GM18868 (cell line): ENCODE measurements around the gene GPR137.

ENCODE experiments used
- ATAC-seq: cut with Tn5 transposase; IDR thresholded peaks from one replicate; pipeline ENCODE4 v1.9.1; 2021; ENCODE audit warnings: mild to moderate bottlenecking, moderate library complexity; ENCODE audit not compliant: unreplicated experiment

The GPR137 gene

DNA sequence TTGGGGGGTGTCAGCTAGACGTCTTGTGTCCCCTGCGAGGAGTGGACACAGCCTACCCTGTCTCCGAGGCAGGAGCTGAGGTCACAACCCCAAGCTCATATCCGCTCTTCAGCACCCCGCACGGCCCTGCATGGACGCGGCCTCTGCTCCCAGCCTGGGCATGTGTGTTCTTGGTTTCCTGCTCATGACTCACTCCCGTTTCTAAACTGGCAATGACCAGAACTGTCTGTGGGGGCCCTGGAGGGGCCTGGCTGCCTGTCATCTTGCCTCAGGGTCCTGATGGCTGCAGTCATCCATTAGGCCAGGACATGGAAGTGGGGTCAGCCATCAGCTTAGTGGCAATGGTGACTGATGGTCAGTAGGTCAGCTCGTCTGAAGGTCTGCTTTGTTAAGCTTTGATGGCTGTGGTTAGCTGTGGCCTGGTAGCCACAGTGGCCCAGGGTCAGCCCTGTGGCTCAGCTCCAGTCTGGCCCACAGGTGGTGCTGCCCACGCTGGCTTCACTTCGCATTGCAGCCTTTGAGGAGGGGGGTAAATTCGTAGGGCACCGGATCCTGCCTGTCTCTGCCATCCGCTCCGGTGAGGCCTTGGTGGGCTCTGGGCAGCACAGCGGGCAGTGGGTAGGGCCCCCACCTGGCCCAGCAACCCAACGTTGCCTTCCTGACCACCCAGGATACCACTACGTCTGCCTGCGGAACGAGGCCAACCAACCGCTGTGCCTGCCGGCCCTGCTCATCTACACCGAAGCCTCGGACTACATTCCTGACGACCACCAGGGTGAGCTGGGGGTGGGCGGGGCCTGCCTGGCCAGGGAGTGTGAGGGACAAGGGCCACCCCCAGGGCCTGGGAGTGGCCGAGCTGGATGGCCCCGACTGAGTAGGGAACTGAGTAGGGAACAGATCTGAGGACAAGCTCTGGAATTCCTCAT, 22.4 kb upstream of the GPR137 start:
- ATAC-seq: no peak

DNA sequence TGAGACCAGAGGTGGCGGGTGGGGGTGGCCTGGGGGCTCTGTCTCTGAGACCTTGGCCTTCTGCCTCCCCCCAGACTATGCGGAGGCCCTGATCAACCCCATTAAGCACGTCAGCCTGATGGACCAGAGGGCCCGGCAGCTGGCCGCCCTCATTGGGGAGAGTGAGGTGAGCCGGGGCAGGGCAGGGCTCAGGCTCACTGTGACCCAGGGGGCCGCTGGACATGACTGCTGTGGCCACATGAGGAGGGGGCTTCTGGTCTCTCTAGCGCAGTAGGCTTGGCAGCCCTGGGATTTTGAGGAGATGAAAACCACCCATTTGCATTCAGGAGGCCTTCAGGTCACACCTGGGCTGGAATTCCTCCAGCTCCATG, 21.7 kb upstream of the GPR137 start:
- no peak for ATAC-seq

DNA sequence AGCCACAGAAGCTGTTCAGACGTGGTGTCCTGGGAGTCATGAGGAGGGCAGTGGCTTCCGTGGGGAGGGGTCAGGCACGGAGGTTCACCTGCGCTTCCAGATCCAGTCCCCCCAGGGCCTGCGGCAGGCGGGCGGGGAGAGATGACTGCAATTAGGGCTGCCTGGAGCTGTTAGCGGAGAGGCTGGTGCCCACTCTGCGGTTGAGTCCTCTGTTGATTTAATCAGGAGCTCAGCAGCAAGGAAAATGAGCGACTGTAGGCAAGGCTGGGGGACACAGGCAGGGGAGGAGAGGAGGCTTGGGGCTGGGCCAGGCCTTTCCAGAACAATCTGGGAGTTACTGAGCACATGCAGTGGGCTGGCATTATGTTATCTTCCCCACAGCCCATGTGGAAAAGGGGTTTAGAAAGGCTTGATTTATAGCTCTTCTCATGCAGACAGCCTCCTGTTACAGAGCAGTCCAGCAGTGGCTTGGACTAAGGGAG, 21.2 kb upstream of the GPR137 start:
- no peak for ATAC-seq

DNA sequence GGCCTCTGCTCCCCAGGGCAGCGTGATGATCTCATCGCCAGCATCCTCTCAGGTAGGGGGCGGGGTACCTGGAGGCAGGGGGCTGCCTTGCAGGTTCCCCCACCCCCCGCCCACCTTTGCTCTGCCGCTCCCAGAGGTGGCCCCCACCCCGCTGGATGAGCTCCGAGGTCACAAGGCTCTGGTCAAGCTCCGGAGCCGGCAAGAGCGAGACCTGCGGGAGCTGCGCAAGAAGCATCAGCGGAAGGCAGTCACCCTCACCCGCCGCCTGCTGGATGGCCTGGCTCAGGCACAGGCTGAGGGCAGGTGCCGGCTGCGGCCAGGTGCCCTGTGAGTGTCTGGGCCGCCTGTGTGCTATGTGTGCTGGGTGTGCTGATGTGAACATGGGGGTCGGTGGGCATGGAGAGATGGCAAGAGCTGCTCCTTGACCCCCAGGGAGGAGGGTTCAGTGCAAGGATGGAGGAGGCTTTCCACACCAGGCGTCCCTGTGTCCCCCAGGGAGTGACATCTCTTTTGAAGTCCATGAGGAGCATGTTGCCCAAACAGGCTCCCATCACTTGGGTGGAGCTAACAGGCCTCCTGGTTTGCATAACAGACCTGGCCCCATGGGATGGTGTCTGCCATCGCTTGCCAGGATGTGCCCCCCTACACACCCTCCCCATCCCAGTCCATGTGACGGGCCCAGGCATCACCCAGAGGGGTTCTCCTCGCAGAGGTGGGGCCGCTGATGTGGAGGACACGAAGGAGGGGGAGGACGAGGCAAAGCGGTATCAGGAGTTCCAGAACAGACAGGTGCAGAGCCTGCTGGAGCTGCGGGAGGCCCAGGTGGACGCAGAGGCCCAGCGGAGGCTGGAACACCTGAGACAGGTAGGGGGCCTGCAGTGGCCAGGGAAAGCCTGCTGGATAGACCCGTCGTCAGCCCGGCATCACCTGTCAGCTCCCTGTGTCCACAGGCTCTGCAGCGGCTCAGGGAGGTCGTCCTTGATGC, 20.2 kb upstream of the GPR137 start:
- ATAC-seq: no peak

DNA sequence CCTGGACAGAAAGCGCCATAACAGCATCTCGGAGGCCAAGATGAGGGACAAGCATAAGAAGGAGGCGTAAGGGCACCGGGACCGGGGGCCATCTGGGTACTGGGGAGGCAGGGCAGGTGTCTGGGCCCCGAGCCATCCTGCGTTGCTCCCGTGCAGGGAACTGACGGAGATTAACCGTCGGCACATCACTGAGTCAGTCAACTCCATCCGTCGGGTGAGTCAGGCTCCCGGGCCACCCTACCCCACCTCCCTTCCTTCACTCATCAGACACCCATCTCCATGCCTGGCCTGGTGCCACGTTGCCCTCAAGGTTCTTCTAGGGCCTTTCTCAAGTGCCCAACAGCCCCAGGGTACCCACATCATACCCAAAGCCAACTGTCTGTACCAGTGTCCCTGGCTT, 19.3 kb upstream of the GPR137 start:
- no peak for ATAC-seq

DNA sequence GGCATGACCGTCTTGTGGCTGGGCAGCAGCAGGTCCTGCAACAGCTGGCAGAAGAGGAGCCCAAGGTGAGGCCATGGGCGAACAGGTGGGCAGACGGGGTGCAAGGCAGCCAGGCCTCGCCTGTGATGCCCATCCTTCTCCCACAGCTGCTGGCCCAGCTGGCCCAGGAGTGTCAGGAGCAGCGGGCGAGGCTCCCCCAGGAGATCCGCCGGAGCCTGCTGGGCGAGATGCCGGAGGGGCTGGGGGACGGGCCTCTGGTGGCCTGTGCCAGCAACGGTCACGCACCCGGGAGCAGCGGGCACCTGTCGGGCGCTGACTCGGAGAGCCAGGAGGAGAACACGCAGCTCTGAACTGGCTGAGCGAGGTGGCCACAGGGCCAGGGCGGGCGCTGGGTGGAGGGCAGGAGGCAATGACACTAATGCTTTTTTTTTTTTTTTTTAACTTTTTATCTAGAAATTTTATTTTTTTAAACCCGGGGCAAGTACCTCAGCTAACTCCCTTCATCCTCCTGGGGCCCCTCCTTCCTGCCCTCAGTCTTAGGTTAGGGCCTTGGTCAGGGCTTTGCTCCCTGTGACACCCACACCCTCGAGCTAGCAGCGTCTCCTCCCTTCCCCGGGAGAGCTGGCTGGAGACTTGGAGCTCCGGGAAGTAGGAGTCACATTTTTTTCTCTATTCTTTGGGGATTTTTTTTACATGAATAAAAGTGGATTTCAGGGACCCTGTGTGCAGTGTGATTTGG, 18.3 kb upstream of the GPR137 start:
- ATAC-seq: no peak

DNA sequence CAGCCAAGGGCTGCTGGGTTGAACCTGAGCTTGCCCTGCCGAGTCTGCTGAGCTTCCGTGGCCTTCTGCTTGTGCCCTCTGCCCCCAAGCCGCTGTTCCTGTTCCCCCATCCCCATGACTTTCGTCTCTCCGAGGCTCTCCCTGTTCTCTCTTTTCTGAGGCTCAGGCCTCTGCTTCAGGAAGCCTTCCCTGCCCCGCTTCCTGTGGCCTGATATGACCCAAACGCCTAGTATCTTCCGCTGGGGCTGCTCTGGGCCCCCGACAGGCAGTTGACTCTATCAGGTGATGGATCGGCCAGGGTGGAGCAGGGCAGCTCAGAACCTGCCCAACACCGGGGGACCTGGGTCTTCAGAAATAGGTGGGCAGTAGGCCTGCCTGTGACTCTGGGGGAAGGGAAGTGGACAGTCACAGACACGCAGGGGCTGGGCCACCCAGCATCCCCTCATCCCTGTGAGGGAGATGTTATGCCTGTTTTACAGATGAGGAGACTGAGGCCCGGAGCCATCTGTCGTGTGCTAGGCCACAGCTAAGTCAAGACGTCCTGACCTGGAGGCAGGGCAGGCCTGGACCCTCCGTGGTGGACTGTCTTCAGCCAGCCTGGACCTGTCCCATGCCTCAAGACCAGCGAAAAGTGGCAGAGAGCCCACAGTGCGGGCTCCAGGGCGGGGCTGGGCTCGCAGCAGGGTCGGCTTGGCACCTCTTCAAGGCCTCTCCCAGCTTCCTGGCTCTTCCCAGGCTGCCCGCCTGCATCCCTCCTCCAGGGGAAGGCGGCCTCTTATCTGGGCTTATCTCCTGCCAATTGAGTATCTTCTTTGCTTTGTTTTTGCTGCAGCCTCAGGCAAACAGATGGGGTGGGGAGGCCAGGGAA, 17.4 kb upstream of the GPR137 start:
- ATAC-seq: no peak

DNA sequence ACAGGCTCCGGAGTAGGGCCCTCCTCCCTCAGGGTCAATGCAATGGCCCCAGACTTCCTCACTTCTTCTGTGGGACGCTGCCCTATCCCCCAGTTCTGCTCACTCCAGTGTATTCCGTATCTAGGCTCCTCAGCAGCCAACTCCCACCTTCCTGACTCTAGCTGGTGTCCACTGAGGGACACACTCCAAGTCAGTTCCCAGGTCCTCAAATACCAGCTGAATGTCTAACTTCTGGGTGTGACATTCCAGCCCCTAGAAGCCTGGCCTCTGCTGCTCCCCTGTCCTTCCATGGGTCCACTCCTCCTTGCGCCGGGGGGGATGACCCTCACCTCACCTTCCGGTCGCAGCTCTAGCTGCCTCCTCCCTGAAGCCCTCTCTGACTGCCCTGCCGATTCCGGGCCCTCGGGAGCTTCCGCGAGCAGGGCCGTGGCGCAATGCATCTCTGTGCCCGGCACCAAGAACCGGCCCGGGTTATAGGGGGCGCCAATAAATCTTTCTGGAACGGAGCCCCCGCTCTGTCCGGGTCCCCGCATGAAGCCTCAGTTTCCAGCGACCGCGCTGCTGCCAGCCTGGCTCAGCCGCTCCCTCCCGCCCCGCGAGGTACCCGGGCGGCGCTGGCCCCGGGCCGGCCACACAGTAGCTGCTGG, 16.6 kb upstream of the GPR137 start:
- ATAC-seq: peak; percentile 10

DNA sequence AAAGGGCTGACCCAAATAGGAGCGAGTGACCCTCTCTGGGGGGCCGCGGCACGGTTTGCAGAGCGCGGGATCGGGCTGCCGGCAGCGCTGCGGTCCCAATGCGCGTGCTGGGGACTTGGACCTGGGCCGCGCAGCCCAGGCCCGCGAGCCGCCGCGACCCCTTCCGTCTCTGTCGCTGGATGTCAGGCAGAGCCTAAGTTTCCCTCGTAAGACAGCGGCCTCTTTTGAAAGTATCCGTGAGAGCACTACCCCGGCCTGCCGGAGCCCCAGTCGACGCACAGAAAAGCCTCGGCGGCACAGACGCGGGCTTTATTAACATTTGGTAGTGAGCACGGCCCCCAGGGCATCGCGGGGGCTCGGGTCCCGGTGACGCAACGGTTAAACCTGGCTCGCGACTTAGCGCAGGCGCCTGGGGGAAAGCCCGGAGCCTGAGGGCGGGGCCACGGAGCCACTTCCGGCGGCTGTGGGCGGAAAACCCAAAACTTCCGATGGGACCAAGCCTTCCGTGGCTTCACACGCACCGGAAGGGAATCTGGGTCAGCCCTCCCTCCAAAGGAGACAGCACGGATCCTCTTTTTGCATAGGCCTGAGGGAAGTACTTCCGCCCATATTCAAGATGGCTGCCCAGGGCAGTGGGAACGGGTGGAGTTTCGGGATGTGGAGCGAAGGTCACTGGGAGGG, 16.0 kb upstream of the GPR137 start:
- ATAC-seq: peak; percentile 70

DNA sequence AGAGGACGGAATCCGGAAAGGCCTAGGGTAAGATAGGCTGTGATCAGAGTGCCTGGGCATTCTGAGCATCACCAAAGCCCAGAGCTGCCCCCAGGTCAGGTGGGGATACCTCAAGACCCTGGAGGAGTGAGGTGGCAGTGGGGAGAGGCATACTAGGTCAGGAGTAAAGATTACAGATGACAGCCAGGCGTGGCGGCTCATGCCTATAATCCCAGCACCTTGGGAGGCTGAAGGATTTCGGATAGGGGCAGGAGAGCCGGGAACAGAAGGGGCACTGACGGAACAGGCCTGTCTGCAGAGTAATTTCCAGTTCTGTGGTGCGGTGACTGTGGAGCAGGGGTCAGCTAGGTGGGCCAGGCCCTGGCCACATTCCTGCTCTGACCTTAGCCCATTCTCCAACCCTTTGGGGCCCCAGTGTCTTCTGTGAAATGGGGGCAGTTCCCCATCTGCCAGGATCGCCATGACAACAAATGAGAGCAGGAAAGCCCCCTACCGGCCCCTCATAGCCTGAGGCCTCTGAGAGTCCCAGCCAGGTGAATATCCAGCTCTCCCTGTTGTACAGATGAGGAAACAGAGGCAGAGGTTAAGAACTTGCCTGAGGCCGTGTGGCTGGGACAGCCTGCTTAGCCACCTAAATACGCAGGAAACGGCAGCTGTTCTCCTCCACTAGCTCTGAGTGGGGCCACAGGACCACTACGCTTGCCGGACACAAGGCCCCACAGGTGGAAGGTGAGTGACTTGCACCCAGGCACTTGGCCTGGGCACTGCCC, 10.4 kb upstream of the GPR137 start:
- ATAC-seq: no peak

DNA sequence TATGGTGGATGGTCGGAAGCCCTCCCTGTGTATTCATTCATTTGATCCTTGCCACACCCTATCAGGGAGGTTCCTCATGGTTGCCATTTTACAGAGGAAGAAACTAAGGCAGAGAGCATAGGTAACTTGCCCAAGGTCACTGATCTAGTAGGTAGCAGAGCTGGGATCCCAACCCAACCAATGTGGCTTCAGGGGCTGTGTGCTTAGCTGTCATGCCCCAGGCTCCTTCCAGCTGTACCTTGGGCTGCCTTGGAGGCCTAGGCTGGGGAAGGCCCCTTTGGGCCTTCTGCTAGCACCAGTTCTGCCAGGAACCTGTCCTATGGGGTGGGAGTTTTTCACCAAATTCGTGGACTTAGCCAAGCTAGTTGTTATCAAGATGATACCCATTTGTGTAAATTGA, 9.8 kb upstream of the GPR137 start:
- ATAC-seq: no peak

DNA sequence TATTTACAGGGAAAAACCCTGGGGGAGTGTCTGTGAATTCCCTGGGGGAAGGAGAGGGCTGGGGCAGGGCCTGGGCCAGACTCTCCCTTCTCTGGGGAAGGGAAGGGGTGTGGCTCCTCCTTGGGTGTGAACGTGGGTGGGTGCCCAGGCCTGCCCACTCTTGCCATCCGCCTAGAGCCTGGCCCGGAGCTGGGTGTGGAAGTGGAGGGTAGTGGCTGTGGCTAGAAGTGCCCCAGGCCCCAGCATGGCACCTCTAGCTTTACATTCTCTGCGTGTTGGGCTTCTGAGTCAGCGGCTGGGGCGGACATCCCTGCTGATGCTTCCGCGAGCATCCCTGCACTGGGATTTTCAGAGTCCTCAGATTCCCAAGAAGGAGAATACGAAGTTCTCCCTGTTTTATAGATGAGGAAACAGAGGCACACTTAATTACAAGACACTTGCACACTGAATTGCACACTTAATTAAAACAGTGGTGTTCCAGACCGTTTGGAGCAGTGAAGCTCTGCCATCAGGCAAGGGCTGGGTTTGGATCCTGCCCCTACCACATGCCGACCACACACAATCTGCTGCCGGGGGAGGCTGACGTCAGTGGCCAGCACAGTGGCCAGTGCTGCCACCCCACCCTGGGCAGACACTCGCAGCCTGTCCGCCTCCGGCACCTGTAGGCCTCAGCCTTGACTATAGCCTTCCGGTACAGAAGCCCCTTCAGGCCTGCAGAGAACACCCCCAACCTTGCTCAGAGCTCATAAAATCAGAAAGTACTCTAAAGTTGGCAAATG, 8.8 kb upstream of the GPR137 start:
- ATAC-seq: no peak

DNA sequence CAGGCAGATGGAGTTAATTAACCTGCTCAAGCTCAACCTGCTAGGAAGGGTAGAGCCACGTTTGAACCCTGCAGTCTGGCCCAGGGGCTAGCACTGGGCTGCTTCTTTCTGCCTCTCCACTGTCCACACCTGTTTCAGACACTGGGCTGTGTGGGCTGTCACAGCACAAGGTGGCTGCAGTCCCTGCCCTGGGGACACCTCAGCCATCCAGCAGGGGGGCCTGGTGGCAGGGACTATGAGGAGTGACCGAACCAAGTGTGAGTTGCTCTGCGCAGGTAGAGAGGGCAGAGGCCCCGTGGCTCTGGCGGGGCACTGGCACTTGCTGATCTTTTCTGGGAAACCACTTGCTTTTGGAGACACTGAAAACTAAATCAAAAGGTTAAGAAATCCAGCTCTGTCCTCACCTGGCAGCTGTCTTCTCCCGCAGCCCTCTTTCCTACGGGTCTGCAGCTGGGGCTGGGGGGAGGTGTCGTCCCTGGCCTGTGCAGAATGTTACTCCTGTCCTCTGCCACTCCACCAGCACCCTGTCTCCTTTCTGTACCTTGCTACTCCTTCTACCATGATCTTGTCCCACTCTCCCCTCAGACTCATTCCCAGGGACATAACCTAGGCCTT, 7.0 kb upstream of the GPR137 start:
- no peak for ATAC-seq

DNA sequence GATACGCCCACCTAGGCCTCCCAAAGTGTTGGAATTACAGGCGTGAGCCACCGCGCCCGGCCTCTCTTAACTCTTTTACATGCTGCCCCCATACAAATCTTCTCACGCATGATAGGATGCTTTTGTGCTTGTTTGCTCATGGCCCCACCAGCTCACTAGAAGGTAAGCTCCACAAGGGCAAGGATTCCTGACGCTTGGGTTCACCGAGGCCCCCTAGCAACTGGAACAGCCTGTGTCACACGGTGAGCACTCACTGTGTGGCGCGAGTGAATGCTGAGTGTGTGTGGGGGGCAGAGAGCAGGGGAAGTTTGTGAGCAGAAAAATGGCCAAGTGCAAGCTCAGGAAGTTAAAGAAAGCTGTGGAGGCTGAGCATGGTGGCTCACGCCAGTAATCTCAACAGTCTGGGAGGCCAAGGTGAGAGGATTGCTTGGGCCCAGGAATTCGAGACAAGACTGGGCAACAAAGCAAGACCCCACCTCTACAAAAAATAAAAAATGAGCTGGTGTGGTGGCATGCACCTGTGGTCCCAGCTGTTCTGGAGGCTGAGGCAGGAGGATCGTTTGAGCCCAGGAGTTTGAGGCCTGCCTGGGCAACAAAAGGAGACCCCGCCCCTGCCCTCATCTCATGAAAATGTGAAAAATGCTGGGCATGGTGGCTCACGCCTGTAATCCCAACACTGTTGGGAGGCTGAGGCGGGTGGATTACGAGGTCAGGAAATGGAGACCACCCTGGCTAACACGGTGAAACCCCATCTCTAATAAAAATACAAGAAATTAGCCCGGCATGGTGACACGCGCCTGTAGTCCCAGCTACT, 3.5 kb upstream of the GPR137 start:
- no peak for ATAC-seq

DNA sequence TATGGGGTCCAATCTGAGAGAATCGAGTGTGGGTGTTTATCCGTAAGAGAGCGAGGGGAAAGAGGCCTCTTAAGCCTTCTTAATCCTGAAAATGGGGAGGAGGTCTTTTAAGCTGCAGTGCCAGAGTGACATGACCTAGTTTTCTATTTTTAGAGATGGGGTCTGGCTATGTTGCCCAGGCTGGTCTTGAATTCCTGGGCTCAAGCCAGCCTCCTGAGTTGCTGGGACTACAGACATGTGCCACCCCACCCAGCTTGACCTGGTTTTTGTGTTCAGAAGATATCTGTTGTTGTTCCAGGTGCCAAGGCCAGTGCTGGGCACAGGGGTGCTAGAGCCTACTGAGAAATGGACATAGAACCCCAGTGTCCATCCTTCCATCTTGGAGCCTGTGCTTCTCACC, 2.6 kb upstream of the GPR137 start:
- ATAC-seq: no peak
